Measurements from ENCODE around the gene EFCAB6.

The EFCAB6 gene

DNA sequence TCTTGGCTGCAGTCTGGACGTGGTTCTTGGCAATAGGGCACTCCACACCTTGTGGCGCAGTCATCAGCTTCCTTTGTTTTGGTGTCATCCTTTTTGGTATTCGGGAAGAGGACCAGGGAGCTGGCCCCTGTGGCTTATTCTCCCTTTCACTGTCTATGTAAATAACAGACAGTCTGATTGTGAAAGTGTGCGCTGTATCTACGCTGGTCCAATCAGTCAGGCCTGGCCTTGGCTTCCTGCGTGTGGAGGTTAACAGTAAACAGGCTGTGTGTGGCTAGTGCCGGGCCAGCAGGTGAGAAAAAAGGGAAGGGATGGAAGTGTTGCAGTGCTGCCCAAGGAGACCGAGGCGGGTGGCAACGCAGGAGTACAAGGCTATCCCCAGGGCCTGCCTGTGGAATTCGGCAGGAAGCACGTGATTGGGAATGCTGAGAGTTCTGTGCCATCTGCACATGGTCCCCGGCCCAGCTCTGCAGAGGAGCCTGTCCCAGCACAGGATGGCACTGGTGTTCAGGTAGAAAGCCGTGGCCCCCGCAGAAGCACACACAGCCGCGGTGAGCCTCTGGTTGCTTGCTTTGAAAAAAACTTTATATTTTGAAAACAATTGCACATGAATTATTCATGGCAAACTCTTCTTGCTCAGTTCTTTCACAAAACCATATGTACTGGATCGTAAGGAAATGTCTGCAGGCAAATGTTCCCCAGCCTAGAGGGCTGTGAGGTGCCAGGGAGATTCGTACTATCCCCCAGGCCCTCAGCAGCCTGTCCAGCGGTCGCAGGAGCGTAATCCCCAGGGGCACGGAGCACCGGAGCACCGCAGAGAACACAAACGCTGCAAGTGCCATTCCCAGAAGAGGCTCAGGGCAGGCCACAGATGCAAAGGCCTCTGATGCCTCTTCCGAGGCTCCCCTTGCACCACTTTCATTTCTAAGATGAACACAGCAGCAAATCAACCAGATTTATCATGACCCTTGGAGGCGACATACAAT is 174.5 kb downstream of the EFCAB6 start:
- no peak for TF ChIP-seq CTCF (IDR thresholded peaks at IDR 0.05; ENCODE audit: control insufficient read depth, insufficient read depth, low read depth, low read length, missing control alignments)
- H3K4me3 ChIP-seq (ENCODE audit: control insufficient read depth, low read depth, low read length): no peak overlapping the region
- no peak for DNase-seq (ENCODE audit: low read depth)

DNA sequence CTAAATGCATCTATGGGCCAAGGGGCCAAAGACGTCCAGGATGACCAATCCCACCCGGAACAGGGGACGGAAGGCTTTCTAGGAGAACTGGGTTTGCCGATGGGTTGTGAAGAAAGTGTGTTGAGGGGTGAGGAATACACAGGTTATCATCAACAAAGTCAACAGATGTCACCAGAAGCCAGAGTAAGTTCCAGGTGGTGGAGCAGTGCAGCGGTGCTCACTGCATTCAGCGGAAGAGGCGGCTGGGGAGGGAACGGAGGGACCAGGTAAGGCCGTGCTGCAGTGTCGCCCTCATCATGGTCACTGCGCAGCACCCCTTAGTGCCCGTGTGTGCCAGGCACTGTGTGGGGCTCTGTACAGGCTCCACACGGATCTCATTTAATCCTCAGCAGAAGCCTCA is 176.0 kb downstream of the EFCAB6 start:
- TF ChIP-seq CTCF (IDR thresholded peaks at IDR 0.05; ENCODE audit: control insufficient read depth, insufficient read depth, low read depth, low read length, missing control alignments): no peak
- DNase-seq (ENCODE audit: low read depth): no peak
- H3K4me3 ChIP-seq (ENCODE audit: control insufficient read depth, low read depth, low read length): no peak overlapping the region

DNA sequence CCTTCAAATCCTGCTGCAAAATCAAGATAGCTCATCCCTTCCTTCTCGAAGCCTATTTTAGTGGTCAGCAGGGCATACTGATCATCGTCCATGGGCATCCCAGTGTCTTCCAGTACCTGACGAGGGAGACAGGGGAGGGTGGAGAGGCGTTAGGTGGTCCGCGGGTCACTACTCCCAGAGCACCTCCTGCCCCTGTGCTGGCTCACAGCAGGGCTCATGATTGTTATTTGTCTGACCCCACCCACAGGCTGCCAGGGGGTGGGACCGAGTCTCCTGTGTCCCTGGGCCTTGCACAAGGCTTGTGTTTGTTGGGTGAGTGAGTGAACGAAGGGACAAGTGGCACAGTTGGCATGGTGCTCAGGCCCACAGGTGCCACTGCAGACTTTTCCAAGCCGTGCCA is 177.0 kb downstream of the EFCAB6 start:
- H3K4me3 ChIP-seq (ENCODE audit: control insufficient read depth, low read depth, low read length): no peak overlapping the region
- DNase-seq (ENCODE audit: low read depth): no peak
- no peak for TF ChIP-seq CTCF (IDR thresholded peaks at IDR 0.05; ENCODE audit: control insufficient read depth, insufficient read depth, low read depth, low read length, missing control alignments)

GRCh38 chr22:43634316-43634715 is 177.8 kb downstream of the EFCAB6 start:
- DNase-seq (ENCODE audit: low read depth): no peak
- no peak overlapping the region for H3K4me3 ChIP-seq (ENCODE audit: control insufficient read depth, low read depth, low read length)
- TF ChIP-seq CTCF (IDR thresholded peaks at IDR 0.05; ENCODE audit: control insufficient read depth, insufficient read depth, low read depth, low read length, missing control alignments): no peak

DNA sequence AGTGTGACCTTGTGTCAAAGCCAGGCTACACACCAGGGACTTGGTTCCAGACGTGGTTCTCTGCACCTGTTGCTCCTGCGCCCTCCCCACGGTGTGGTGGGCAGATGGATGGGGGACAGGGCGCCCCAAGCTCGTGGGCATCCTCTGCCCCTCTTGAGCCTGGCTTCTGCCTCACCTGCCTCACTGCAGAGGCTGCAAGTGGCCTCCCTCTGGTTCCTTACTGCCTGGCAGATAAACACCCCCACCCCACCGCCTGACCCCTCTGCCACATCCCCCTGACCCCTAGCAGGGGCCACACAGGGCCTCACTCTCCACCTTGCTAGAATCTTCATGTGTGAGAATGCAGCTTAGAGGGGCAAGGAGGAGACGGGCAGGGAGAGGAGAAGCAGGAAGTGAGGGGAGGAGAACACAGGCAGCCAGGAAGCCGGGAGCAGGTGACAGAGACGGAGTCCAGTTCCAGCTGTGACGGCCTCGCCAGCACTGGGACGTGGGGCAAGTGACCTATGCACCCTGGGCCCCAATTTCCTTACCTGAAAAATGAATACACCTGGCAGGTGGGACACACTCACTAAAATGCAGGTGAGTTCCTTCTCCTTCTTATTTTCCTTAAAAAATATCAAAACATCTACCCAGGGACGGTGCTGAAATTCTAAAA is 178.3 kb downstream of the EFCAB6 start:
- no peak overlapping the region for H3K4me3 ChIP-seq (ENCODE audit: control insufficient read depth, low read depth, low read length)
- TF ChIP-seq CTCF (IDR thresholded peaks at IDR 0.05; ENCODE audit: control insufficient read depth, insufficient read depth, low read depth, low read length, missing control alignments): no peak
- no peak for DNase-seq (ENCODE audit: low read depth)

GRCh38 chr22:43631846-43632245 is 180.3 kb downstream of the EFCAB6 start:
- no peak for TF ChIP-seq CTCF (IDR thresholded peaks at IDR 0.05; ENCODE audit: control insufficient read depth, insufficient read depth, low read depth, low read length, missing control alignments)
- no peak for DNase-seq (ENCODE audit: low read depth)
- H3K4me3 ChIP-seq (ENCODE audit: control insufficient read depth, low read depth, low read length): no peak overlapping the region
